ENCODE data around the gene FNBP1. TPM values are rescaled to one million over a fixed set of nuclear protein-coding genes. Genes with fewer than 3 reads are reported as not detected.

FNBP1 gene
- total and polyA plus RNA-seq, 8 donors: 5.3 to 18.5 (median 7.1) TPM

GRCh38 chr9:129907201-129907600 is 135.8 kb downstream of the FNBP1 start:
- DNase-seq (no peak), ATAC-seq (no peak), FAIRE-seq (no peak)
- H3K4me1 ChIP-seq: no peaks in the 10 kb centered on the region
- H3K4me3 ChIP-seq: no peak overlapping the region
- 89 to 96% methylated on average over 4 of the region's 4 CpGs for WGBS, 2 donors
- no peaks in the 10 kb centered on the region for H3K9me3 ChIP-seq
- no peaks in the 10 kb centered on the region for H3K36me3 ChIP-seq
- H3K27me3 ChIP-seq: no peaks in the 10 kb centered on the region
- no peak for TF ChIP-seq CTCF (IDR thresholded peaks at IDR 0.05)
- no peak overlapping the region for H3K27ac ChIP-seq
- intact Hi-C loops (cut with DNase I): no loop called here

GRCh38 chr9:129906298-129906697 is 136.7 kb downstream of the FNBP1 start:
- FAIRE-seq (no peak), ATAC-seq (no peak), DNase-seq (no peak)
- WGBS, 2 donors: 95 to 97% methylated on average over 4 of the region's 4 CpGs
- Histone ChIP-seq H3K27me3 (no peaks in the 10 kb centered on the region), H3K4me1 (no peaks in the 10 kb centered on the region), H3K4me3 (no peak overlapping the region), H3K36me3 (no peaks in the 10 kb centered on the region), H3K27ac (no peak overlapping the region), H3K9me3 (no peaks in the 10 kb centered on the region)
- intact Hi-C loops (cut with DNase I): no loop called here
- no peak for TF ChIP-seq CTCF (IDR thresholded peaks at IDR 0.05)

GRCh38 chr9:129904734-129905133 is 138.3 kb downstream of the FNBP1 start:
- WGBS, 2 donors: 99% methylated on average over 4 of the region's 4 CpGs

GRCh38 chr9:129902740-129903134 is 140.3 kb downstream of the FNBP1 start:
- no peaks in the 10 kb centered on the region for H3K36me3 ChIP-seq
- no peaks in the 10 kb centered on the region for H3K4me1 ChIP-seq
- intact Hi-C loops (cut with DNase I): no loop called here
- DNase-seq: no peak
- no peak overlapping the region for H3K4me3 ChIP-seq
- 86 to 88% methylated on average over 8 of the region's 8 CpGs for WGBS, 2 donors
- no peaks in the 10 kb centered on the region for H3K27me3 ChIP-seq
- H3K27ac ChIP-seq: no peak overlapping the region
- no peak for ATAC-seq
- no peaks in the 10 kb centered on the region for H3K9me3 ChIP-seq
- no peak for FAIRE-seq
- no peak for TF ChIP-seq CTCF (IDR thresholded peaks at IDR 0.05)

More at GRCh38 chr9:129904734-129905133, 138.3 kb downstream of the FNBP1 start:
- no peak for ATAC-seq
- no peak for TF ChIP-seq CTCF (IDR thresholded peaks at IDR 0.05)
- Histone ChIP-seq H3K4me3 (no peak overlapping the region), H3K27ac (no peak overlapping the region), H3K36me3 (no peaks in the 10 kb centered on the region), H3K9me3 (no peaks in the 10 kb centered on the region), H3K4me1 (no peaks in the 10 kb centered on the region), H3K27me3 (no peaks in the 10 kb centered on the region)
- intact Hi-C loops (cut with DNase I): no loop called here
- no peak for FAIRE-seq
- no peak for DNase-seq

- ATAC-seq (no peak), FAIRE-seq (no peak), DNase-seq (no peak)
- no peaks in the 10 kb centered on the region for H3K9me3 ChIP-seq
- H3K27ac ChIP-seq: no peak overlapping the region
- no peaks in the 10 kb centered on the region for H3K4me1 ChIP-seq
- no peak overlapping the region for H3K4me3 ChIP-seq
- TF ChIP-seq CTCF (IDR thresholded peaks at IDR 0.05): no peak
- H3K27me3 ChIP-seq: no peaks in the 10 kb centered on the region
- intact Hi-C loops (cut with DNase I): no loop called here
- WGBS, 2 donors: 87 to 95% methylated on average over 9 of the region's 9 CpGs
- no peaks in the 10 kb centered on the region for H3K36me3 ChIP-seq
Measured at GRCh38 chr9:129901993-129902739, 140.8 kb downstream of the FNBP1 start.

Measured in pancreas (tissue), 10 donors.